MCF 10A (cell line): ENCODE data around the gene SPPL2B. TPM values are rescaled to one million over a fixed set of nuclear protein-coding genes. Genes with fewer than 3 reads are reported as not detected.

ENCODE experiments used
- BruUV-seq: library from RNA; stranded (reverse); fragments of 400-500 nt; replicated peaks from 2 replicates; lab custom pipeline; 2021; lab: Mats Ljungman, UMichigan
- CTCF ChIA-PET: fragments of 300-600 bp; sonication (Branson Sonifier 250); formaldehyde crosslinking; extraction: SDS; loops from one replicate; lab custom pipeline; 2021; ENCODE audit warnings: antibody characterized with exemption, inconsistent platforms; lab: Yijun Ruan, JAX
- POLR2A ChIA-PET: fragments of 300-600, 350-650 bp; sonication (Branson Sonifier 250); formaldehyde crosslinking; extraction: SDS; loops from one replicate; lab custom pipeline; 2020; ENCODE audit warnings: antibody characterized with exemption, inconsistent platforms; lab: Yijun Ruan, JAX
- DNase-seq: peaks from one replicate; pipeline ENCODE4 v3.0.0-alpha.2; 2018; ENCODE audit not compliant: unreplicated experiment
- H3K27ac Mint-ChIP-seq: one replicate; pipeline ENCODE4 v1.8.0; 2022; ENCODE audit warnings: mild to moderate bottlenecking, low read depth, mixed read lengths; ENCODE audit not compliant: unreplicated experiment
- H3K27me3 Mint-ChIP-seq: one replicate; pipeline ENCODE4 v1.8.0; 2022; ENCODE audit warnings: mixed read lengths; ENCODE audit not compliant: insufficient read depth, unreplicated experiment
- H3K36me3 Mint-ChIP-seq: one replicate; pipeline ENCODE4 v1.8.0; 2022; ENCODE audit warnings: mild to moderate bottlenecking, moderate library complexity, mixed read lengths; ENCODE audit not compliant: insufficient read depth, unreplicated experiment
- H3K4me1 Mint-ChIP-seq: one replicate; pipeline ENCODE4 v1.8.0; 2022; ENCODE audit warnings: mixed read lengths; ENCODE audit not compliant: insufficient read depth, unreplicated experiment
- H3K4me3 Mint-ChIP-seq: one replicate; pipeline ENCODE4 v1.8.0; 2022; ENCODE audit warnings: mild to moderate bottlenecking, moderate library complexity, mixed read lengths; ENCODE audit not compliant: unreplicated experiment
- H3K9me3 Mint-ChIP-seq: one replicate; pipeline ENCODE4 v1.8.0; 2022; ENCODE audit warnings: mixed read lengths; ENCODE audit not compliant: unreplicated experiment
- CTCF ChIP-seq: fragments of 200-600 bp; IDR thresholded peaks from one replicate; pipeline ENCODE4 v1.8.0; 2022; ENCODE audit warnings: antibody characterized with exemption, mild to moderate bottlenecking; ENCODE audit not compliant: unreplicated experiment
- intact Hi-C: fragments of 100-400 bp; cut with micrococcal nuclease; formaldehyde crosslinking; loops from 2 replicates; pipeline ENCODE4 v1.14.1; 2022
- total RNA-seq: library from RNA; stranded (reverse); gene quantifications from 2 replicates; pipeline ENCODE4 v1.2.3, GENCODE V29; 2022

Gene SPPL2B
- total RNA-seq, 1 experiment from 2014 or later, result 70.1 TPM

GRCh38 chr19:2356036-2356646 is 27.7 kb downstream of the SPPL2B start:
- H3K9me3 Mint-ChIP-seq, result no peaks in the 10 kb centered on the region
- H3K36me3 Mint-ChIP-seq, result no peaks in the 10 kb centered on the region
- no peak for DNase-seq
- H3K4me3 Mint-ChIP-seq, result no peak overlapping the region
- no peaks in the 10 kb centered on the region for H3K4me1 Mint-ChIP-seq
- intact Hi-C loops, result no loop called here
- no peak for TF ChIP-seq CTCF
- POLR2A ChIA-PET, result interaction anchor here (0.7 kb wide), 1 partner anchor 23 kb away, joined by 4 read pairs; no protein-coding TSS in a partner anchor
- BruUV-seq, result no TSS peak
- peaks cover 11% of the 10 kb centered on the region for H3K27me3 Mint-ChIP-seq
- H3K27ac Mint-ChIP-seq, result no peak overlapping the region
- CTCF ChIA-PET, result interaction anchor here (0.6 kb wide), 1 partner anchor 34 kb away, joined by 3 read pairs; no protein-coding TSS in a partner anchor

GRCh38 chr19:2357279-2358206 is 29.1 kb downstream of the SPPL2B start:
- POLR2A ChIA-PET, result interaction anchor here (0.7 kb wide), 1 partner anchor 10 kb away, joined by 3 read pairs; no protein-coding TSS in a partner anchor
- H3K9me3 Mint-ChIP-seq, result no peaks in the 10 kb centered on the region
- no peak for TF ChIP-seq CTCF
- H3K4me1 Mint-ChIP-seq, result no peaks in the 10 kb centered on the region
- no peak overlapping the region for H3K27ac Mint-ChIP-seq
- CTCF ChIA-PET, result interaction anchor here (0.7 kb wide), 1 partner anchor 205 kb away, joined by 4 read pairs; no protein-coding TSS in a partner anchor
- peaks cover 11% of the 10 kb centered on the region for H3K27me3 Mint-ChIP-seq
- no peak overlapping the region for H3K4me3 Mint-ChIP-seq
- DNase-seq, result no peak
- intact Hi-C loops, result no loop called here
- H3K36me3 Mint-ChIP-seq, result no peaks in the 10 kb centered on the region
- BruUV-seq, result no TSS peak

DNA sequence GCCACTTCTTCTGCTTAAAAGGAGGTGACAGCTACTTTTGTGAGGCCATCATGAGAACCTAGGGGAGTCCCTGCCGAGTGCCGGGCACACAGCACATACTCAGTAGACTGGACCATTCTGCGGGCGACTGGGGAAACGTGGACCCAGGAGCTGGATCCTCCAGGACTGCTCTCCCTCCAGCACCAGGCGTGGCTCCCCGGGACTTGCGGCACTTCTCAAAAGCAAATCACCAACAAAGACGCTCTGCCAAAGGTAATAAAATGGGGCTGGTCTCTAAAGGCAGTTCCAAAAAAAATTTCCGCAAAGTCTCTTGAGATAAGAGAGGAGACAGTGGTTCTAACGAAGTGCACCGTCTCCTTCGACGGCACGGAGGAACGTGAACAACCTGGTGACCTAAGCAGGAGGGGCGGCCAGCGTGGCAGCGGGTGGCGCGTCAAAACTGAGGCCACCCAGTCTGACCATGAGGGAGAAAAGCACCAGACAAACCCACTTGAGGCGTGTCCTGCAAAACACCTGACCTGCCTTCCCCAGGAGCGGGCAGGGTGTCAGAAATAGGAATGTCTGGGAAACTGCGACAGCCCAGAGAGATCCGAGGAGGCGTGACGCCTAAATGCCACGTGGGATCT is 30.2 kb downstream of the SPPL2B start:
- no peaks in the 10 kb centered on the region for H3K9me3 Mint-ChIP-seq
- H3K4me3 Mint-ChIP-seq, result no peak overlapping the region
- BruUV-seq, result no TSS peak
- no peak for TF ChIP-seq CTCF
- H3K36me3 Mint-ChIP-seq, result no peaks in the 10 kb centered on the region
- CTCF ChIA-PET, result interaction anchor here (0.7 kb wide), 1 partner anchor 365 kb away, joined by 3 read pairs; no protein-coding TSS in a partner anchor
- no peaks in the 10 kb centered on the region for H3K4me1 Mint-ChIP-seq
- DNase-seq, result no peak
- no peak overlapping the region for H3K27ac Mint-ChIP-seq
- POLR2A ChIA-PET, result interaction anchor here (0.7 kb wide), 1 partner anchor 9 kb away, joined by 3 read pairs; no protein-coding TSS in a partner anchor
- intact Hi-C loops, result no loop called here
- peaks cover 11% of the 10 kb centered on the region for H3K27me3 Mint-ChIP-seq
